ENCODE measurements around the gene TRPC4AP. TPM values are rescaled to one million over a fixed set of nuclear protein-coding genes. Genes with fewer than 3 reads are reported as not detected.
"Not testable (repeated sequence)": the region's sequence is repeated elsewhere in the genome, so short reads cannot be mapped to it uniquely, and the experiment has no call there.

TRPC4AP gene
- polyA plus RNA-seq, 1 donor: 62.0 TPM

DNA sequence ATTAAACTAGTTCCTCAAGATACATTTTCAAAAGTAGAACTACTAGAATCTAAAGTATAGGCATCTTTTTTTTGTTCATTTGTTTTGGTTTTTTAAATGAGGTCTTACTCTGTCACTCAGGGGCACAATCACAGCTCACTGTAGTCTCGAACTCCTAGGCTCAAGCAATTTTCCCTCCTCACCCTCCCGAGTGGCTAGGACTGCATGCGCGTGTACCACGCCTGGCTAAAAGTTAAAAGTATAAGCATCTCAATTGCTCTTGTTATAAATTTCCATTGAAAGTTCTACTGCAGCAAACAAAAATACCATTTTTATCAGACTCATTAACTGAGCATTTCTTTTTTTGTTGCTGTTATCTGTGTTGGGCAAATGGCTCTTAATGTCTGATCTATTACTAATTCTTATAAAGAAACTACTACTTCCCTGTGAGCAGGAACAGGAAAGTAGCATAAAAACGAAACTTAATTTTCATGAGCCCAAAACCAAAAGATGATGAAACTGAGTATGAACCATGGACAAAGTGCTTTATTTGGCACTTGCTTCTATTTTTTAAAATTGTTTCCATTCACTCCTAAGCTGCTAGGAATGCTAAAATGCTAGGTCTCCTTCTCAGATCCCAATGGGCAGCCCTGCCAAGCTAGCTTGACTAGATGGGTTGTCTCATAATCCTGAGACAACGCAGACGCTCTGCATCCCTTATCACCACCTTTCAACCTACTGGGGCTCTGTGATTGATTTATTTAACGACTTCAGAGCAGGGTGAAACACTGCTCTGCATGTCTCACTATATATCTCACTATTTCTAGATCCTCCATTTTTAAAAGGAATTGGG, 36.9 kb downstream of the TRPC4AP start:
- DNase-seq: no peak

- DNase-seq: no peak
Observed at GRCh38 chr20:35054814-35055213, 37.8 kb downstream of the TRPC4AP start.

DNA sequence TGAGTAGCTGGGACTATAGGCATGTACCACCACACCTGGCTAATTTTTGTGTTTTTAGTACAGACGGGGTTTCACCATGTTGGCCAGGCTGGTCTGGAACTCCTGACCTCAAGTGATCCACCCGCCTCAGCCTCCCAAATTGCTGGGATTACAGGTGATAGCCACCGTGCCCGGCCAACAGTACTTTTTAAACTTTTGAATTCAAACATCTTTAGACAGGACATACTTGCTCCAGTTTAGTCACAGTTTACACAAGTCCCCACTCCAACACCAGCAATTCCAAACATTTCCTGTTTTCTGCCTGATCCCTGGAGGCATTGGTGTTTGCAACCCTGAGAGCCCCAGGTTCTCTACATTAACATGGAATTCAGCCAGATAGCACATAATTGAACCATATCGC, 40.0 kb downstream of the TRPC4AP start:
- not testable (repeated sequence) for DNase-seq

DNA sequence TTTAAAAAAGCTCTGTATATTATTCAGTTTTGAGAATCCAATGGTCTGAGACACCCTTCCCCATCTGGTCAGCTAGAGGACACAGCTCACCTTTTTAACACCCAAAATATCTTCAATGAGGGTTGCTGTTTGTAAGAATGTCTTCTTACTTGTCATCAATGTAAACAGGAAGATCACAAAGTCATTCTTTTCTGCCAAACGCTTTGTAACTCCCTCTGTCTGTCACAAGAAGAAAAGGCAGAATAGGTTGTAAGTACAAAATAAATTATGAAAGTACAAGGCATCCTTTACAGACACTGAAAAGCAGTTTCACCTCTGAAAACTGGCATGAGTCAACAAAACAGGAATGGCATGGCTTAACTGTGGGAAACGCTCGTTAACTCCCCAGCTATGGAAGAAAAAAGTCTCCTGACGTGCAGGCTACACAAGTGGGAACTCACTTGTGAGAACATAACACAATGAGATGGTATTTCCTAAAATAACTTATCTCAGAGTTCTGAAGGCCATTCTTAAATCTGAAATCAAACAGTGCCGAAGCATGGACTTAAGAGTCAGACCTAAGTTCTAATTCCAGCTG, 42.7 kb downstream of the TRPC4AP start:
- DNase-seq: no peak

- no peak for DNase-seq
Observed at GRCh38 chr20:35048739-35049138, 43.9 kb downstream of the TRPC4AP start.

DNA sequence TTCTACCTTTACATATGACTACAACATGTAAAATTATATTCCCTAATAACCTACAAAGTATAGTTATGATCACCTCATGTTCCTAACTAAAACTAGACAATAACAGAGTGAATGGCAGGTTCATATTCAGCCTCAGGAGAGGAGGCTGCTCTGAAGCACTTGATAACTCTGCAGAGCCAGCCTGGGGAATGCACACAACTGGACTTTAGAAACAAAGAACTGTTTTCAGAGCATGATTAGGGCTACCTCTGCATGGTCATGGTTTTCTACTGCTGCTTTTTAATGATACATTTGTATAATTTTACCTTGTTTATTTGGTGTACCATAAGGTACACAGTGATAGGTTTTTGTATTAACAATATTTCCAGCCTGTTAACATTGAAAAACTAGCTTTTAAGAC, 50.3 kb downstream of the TRPC4AP start:
- no peak for DNase-seq

DNA sequence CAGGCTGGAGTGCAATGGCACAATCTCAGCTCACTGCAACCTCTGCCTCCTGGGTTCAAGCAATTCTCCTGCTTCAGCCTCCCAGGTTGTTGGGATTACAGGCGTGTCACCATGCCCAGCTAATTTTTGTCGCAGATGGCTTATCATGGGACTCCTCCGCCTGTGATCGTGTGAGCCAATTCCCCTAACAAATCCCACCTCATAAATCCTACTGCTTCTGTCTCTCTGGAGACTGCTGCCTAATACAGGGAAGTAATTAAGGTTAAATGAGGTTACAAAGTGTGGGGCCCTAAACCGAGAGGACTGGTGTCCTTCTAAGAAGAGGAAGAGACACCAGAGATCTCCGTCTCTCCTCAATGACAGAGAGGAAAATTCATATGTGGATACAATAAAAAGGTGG, 52.0 kb downstream of the TRPC4AP start:
- no peak for DNase-seq

DNA sequence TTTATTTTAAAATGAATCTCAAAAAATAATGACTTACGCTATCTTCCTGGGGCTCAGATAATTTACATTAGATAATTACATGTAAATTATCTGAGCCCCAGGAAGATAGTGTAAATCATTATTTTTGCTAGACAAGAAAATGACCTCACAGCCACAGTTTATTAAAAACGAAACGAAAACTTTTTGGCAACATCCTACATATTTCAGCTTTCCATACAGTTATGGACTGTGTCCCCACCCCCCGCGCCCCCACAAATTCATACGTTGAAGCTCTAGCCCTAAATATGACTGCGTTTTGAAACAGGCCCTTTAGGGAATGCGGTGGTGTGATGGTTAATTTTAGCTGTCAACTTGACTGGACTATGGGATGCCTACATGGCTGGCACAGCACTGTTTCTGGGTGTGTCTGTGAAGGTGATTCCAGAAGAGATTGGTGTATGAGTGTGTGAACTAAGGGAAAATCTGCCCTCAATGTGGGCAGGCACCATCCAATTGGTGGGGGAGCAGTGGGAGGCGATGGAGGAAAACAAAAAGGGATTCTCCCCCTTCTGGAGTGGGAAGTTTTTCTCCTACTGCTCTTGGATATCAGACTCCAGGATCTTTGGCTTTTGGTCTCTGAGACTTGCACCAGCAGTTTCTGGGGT, 52.6 kb downstream of the TRPC4AP start:
- no peak for DNase-seq

- DNase-seq: no peak
Observed at GRCh38 chr20:35039146-35039545, 53.5 kb downstream of the TRPC4AP start.

DNA sequence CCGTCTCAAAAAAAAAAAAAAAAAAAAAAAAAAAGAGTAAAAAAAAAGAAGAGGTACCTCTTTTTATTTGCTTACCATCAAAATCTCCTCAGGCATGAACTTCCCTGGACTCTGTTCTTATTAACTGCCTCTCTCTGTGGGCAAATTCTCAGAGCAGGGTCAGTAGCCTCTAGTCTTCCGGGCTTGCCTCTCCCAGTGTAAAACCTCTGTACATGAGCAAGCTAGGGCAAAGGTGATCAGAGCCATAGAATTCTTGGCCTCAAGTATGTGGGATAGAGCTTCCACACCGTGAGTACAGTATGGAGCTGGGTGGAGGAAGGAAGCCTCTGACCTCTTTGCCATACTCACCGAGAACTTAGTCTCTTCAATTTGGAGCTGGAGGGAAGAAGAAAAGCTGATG, 58.5 kb downstream of the TRPC4AP start:
- DNase-seq: no peak

DNA sequence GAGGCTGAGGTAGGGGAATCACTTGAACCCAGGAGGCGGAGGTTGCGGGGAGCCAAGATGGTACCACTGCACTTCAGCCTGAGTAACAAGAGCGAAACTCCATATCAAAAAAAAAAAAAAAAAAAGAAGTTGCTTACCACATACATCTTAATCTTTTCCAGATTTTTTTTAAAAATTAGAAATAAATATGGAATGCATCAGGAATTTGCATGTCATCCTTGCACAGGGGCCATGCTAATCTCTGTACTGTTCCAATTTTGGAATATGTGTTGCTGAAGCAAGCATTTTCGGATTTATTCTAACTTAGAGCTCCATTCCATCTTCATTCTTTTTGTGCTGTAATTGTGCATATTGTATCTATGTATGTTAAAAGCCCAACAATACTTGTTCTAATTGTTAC, 62.5 kb downstream of the TRPC4AP start:
- DNase-seq: no peak

- DNase-seq: no peak
Observed at GRCh38 chr20:35027301-35027700, 65.3 kb downstream of the TRPC4AP start.

DNA sequence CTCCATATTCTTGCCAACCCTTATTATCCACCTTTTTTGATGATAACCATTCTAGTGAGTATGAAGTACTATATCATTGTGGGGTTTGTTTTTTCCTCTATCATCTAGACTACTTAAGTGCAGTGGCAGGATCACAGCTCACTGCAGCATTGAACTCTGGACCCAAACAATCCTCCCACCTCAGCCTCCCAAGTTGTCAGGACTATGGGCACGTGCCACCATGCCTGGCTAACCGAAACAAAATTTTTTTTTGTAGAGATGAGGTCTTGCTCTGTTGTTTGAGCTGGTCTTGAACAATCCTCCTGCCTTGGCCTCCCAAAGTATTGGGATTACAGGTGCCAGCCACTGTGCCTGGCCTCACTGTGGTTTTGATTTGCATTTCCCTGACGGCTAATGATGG, 67.5 kb downstream of the TRPC4AP start:
- no peak for DNase-seq

GRCh38 chr20:35023624-35024023, 69.0 kb downstream of the TRPC4AP start:
- no peak for DNase-seq

DNA sequence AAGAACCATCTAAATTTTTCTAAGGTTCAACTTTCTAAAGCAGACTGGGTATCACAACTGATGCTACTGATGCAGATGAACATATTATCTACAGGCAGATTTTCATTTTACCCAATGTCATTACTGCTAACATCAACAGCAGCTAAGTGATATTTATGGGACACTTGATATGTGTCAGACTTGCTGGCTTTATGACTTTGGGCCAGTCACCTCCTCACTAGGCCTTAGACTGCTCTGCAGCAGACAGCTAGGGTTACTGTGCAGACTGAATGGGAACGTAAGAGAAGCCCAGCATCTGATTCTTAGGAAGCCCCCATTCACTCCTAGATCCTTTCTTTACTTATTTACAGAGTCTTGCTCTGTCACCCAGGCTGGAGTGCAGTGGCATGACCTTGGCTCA, 70.8 kb downstream of the TRPC4AP start:
- no peak for DNase-seq

DNA sequence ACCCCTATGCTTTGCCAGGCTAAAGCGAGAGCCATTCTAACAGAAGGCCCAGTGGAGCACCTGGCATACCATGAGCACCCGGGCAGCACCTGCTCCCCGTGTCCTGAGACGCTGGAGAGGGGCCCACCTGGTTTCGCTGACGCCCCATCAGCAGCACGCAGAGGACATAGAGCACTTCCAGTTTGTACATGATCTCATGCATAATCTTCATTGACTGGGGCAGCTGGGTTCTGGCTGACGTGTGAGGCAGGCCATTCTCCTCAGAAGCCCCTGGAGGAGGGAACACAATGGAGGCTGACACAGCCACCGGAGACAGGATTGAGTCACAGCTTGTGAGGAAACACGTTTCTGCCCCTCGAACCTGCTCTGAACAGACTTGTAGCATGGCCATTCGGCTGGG, 71.5 kb downstream of the TRPC4AP start:
- no peak for DNase-seq

DNA sequence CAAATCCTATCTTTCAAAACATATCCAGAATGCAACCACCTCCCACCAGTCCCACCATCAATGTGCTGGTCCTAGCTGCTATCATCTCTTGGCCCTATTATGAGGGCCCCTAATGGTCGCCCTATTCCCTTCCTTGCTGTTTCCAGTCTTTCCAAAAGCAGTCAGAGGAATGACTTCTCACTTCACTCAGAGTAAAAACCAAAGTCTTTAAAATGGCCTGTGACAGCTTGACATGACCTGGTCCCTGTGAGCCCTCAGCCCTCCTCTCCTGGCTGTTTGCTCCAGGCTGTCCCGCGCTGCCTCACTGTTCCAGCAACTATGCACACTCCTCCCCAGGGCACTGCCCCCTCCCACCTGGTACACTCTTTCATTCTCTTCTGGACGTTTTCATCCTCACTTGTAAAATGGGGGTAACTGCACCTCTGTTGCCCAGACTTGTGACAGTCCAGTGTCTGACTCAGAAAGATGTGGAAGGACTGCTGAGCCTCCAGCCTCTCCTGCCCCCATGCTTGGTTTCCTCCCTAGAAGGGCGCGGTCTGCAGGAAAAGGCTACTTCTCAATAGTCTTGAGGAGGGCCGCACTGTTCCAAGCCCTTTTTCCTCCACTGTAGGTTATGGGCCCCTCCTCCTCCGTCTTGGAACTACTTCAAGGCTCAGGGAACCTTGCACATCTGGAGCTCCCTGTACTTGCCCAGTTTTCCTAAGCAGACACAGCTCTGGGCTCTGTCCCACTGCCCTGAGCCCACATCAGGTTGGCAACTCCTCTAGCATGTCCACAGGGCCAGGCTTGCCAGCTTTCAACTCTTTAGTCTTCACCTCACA, 72.3 kb downstream of the TRPC4AP start:
- no peak for DNase-seq

DNA sequence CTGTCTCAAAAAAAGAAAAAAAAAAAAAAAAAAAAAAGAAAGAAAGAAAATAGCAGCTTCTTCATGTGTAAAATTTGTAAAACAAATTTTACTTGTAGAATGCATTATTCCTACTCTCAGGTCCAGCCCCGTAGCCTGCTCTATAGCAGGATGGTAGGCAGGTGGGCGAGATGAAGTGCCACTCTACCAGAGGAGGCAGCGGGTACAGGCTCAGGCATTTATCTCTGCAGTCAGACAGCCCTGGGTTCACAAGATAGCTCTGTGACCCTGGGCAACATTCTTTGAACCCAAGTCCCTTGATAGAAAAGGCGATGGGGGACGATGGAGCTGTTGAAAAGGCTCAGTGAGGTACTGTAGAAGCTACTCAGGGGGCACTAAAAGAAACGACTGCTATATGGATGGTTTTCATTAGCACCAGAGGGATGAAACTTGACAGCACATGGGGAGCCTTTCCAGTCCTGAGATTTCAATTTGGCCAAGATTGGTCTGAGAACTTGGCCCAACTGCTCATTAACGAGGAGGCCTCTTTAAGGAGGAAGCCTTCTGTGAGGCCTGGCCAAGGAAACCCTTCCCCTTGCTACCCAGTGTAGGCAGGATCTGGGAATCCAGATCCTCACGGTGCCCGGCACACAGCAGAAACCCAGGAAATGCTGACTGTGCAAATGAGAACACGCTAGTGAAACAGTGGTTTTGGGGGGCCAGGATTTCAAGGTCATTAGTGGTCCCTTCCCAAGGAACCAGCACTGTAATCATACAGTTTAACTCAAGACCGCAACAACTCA, 73.8 kb downstream of the TRPC4AP start:
- DNase-seq: no peak

DNA sequence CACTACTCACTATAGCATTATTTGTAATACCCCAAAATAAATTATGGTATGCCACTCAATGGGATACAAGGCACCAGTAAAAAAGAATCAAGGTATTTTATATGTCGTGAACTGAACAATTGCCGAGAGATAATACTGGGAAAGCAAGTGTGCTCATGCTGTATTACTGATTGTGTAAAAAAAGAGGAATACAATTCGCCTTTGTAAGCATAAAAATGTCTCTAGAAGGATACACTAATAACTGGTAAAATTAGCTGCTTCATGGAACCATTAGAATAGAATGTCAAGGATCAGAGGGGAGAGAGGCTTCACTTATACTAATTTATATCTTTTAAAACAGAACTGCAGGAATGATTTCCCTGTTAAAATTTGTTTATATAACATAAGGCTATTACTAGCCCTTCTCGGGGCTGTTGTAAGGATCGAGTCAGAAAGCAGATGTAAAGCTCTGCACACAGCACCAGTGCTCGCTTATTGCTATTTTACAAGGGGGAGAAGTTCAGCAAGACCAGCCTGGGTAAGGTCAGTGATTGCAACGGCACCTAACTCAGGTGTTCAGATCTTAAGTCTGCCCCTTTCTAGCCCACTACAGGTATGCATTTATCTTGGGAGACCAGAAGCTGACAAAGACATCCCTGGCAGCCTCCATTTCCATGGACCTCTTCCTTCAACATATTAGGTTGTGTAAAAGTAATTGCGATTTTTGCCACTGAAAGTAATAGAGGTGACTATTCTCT, 75.3 kb downstream of the TRPC4AP start:
- DNase-seq: no peak

DNA sequence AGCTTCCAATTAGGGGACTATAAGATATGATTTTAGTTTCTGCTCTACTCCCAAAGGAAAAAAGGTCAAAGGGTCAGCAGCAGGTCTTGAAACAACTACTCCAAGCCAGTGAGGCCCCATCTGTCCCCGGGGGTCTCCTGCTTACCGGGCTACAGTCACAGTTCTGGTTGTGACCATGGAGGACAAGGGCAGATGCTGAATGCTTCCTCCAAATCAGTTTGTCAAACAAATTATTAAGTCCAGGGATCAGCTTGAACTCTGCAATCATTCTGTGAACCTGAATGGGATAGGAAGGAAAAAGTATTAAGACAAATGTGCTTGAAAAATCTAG, 76.8 kb downstream of the TRPC4AP start:
- no peak for DNase-seq

DNA sequence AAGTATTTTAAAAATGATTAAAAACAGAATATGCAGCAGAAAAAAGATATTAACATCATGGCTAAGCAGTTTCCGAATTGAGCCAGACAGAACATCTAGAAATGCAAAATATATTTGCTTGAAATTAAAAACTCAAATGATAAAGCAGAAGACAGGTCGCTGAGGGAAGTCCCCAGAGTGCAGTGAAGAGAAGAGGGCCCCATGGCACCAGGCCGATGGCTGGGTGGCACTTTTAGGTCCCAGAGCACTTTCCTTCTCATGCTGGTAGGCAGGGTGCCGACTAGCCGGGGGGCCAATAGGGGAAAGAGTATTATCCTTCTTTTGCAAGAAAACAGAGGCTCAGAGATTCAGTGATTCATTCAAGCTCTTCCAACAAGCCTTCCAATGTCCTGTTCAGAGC, 78.1 kb downstream of the TRPC4AP start:
- no peak for DNase-seq
